Activated naive CD8-positive, alpha-beta T cell treated with anti-CD3 and anti-CD28 coated beads, Interleukin-2, amount 50 U/mL, for 24 hours (primary cell): ENCODE results near the gene HOXA10.
A peak's percentile ranks its signal among the peaks of the same experiment; 100 is the strongest.

Source experiments
- ATAC-seq: fragments of 150-1000 bp; cut with Tn5 transposase; one replicate; pipeline ENCODE4 v1.10.0; 2021
- DNase-seq: peaks from one replicate; pipeline ENCODE4 v3.0.0; 2021
- H3K27ac Mint-ChIP-seq: one replicate; pipeline ENCODE4 v1.8.0; 2021; ENCODE audit warnings: mild to moderate bottlenecking, mixed read lengths
- H3K27me3 Mint-ChIP-seq: one replicate; pipeline ENCODE4 v1.8.0; 2021; ENCODE audit warnings: mixed read lengths
- H3K36me3 Mint-ChIP-seq: one replicate; pipeline ENCODE4 v1.8.0; 2021; ENCODE audit warnings: low read depth, mixed read lengths
- H3K4me1 Mint-ChIP-seq: one replicate; pipeline ENCODE4 v1.8.0; 2021; ENCODE audit warnings: mixed read lengths
- H3K4me3 Mint-ChIP-seq: one replicate; pipeline ENCODE4 v1.8.0; 2021; ENCODE audit warnings: mild to moderate bottlenecking, moderate library complexity, mixed read lengths
- H3K9me3 Mint-ChIP-seq: one replicate; pipeline ENCODE4 v1.8.0; 2021; ENCODE audit warnings: mixed read lengths

HOXA10 gene

GRCh38 chr7:27173956-27174873 lies at the start of gene HOXA10:
TSS of gene HOXA10 (minus strand) at chr7:27174320. CDS start at chr7:27174306, 14 bp downstream.
- peak; percentile 2 for DNase-seq
- peaks cover 10% of the 10 kb centered on the region for H3K4me1 Mint-ChIP-seq
- H3K4me3 Mint-ChIP-seq = peak within 1 kb of the TSS; percentile 42
- H3K9me3 Mint-ChIP-seq = no peaks in the 10 kb centered on the region
- H3K36me3 Mint-ChIP-seq = no peaks in the 10 kb centered on the region
- ATAC-seq = no peak
- H3K27me3 Mint-ChIP-seq = peaks cover 73% of the 10 kb centered on the region
- H3K27ac Mint-ChIP-seq = no peak within 1 kb of the TSS

DNA sequence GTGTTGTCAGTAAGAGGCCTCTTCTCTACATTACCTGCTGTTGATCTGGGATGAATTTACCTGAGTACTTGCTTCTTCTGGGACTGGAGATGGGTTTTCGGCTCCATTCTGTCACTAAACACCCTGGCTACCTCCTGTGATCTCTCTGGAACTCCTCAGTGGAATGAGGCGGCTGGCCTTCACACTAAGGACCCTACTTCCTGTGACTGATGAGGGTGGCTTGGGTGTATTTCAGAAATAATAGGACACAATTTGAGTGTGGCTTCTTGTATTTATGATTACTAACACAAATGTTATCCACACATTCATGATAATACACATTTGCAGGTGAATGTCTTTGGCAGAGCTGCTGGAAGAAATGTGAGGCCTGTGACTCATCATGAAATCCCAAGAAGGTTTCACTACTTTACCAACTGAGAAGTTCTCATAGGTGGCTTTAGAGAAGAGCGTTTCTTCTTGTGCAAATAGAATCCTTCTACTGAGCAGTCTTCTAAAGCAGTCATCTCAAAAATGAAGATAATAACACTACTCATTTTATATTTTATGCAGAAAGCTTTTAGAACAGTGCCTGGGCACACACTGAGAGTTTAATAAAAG lies 47.2 kb upstream of the HOXA10 start:
- no peak overlapping the region for H3K4me3 Mint-ChIP-seq
- ATAC-seq (no peak), DNase-seq (no peak)
- H3K4me1 Mint-ChIP-seq = peaks cover 8% of the 10 kb centered on the region
- H3K36me3 Mint-ChIP-seq = no peaks in the 10 kb centered on the region
- peaks cover 73% of the 10 kb centered on the region for H3K27me3 Mint-ChIP-seq
- no peaks in the 10 kb centered on the region for H3K9me3 Mint-ChIP-seq
- no peak overlapping the region for H3K27ac Mint-ChIP-seq

DNA sequence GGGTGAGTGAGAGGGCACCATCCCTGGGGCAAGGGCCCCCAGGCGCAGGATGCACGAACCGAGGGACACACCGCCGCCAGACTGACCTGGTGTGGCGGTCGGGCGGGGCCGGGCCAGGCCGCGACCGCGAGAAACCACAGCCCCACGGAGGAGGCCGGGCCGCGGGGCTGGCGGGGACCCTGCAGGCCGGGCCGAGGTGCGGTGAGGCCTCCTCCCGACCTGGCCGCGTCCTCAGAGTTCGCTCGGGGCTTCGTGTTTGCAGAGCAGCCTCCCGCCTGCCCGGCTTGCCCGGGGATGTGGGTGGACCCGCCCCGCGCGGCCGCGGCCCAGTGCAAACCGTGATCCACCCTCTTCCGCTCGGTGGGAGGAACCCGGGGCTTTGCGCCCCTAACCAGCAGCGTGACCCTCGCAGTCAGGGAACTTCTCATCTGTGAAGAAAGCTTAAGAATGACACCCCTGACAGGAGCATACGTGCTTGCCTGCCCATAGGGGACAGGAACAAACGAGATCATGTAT lies 46.4 kb upstream of the HOXA10 start:
- no peak for ATAC-seq
- no peaks in the 10 kb centered on the region for H3K9me3 Mint-ChIP-seq
- H3K4me3 Mint-ChIP-seq = no peak overlapping the region
- DNase-seq = no peak
- H3K4me1 Mint-ChIP-seq = peaks cover 8% of the 10 kb centered on the region
- H3K36me3 Mint-ChIP-seq = no peaks in the 10 kb centered on the region
- H3K27ac Mint-ChIP-seq = no peak overlapping the region
- peaks cover 77% of the 10 kb centered on the region for H3K27me3 Mint-ChIP-seq

- no peaks in the 10 kb centered on the region for H3K36me3 Mint-ChIP-seq
- H3K4me1 Mint-ChIP-seq = peaks cover 8% of the 10 kb centered on the region
- no peaks in the 10 kb centered on the region for H3K9me3 Mint-ChIP-seq
- H3K27me3 Mint-ChIP-seq = peaks cover 80% of the 10 kb centered on the region
- no peak for DNase-seq
- ATAC-seq = no peak
- no peak overlapping the region for H3K27ac Mint-ChIP-seq
- no peak overlapping the region for H3K4me3 Mint-ChIP-seq
These were observed 45.7 kb upstream of the HOXA10 start for GRCh38 chr7:27219821-27220220.

- no peak overlapping the region for H3K27ac Mint-ChIP-seq
- no peaks in the 10 kb centered on the region for H3K9me3 Mint-ChIP-seq
- ATAC-seq (no peak), DNase-seq (no peak)
- peaks cover 83% of the 10 kb centered on the region for H3K27me3 Mint-ChIP-seq
- no peak overlapping the region for H3K4me3 Mint-ChIP-seq
- no peaks in the 10 kb centered on the region for H3K36me3 Mint-ChIP-seq
- H3K4me1 Mint-ChIP-seq = peaks cover 10% of the 10 kb centered on the region
These were observed 43.8 kb upstream of the HOXA10 start for GRCh38 chr7:27217951-27218350.

GRCh38 chr7:27215356-27215755 lies 41.2 kb upstream of the HOXA10 start:
- no peak for ATAC-seq
- no peaks in the 10 kb centered on the region for H3K9me3 Mint-ChIP-seq
- H3K27me3 Mint-ChIP-seq = peaks cover 85% of the 10 kb centered on the region
- no peak overlapping the region for H3K4me3 Mint-ChIP-seq
- no peak for DNase-seq
- H3K4me1 Mint-ChIP-seq = peaks cover 5% of the 10 kb centered on the region
- H3K27ac Mint-ChIP-seq = no peak overlapping the region
- no peaks in the 10 kb centered on the region for H3K36me3 Mint-ChIP-seq

GRCh38 chr7:27214239-27214950 lies 40.3 kb upstream of the HOXA10 start:
- no peak overlapping the region for H3K27ac Mint-ChIP-seq
- H3K36me3 Mint-ChIP-seq = no peaks in the 10 kb centered on the region
- peaks cover 87% of the 10 kb centered on the region for H3K27me3 Mint-ChIP-seq
- no peaks in the 10 kb centered on the region for H3K9me3 Mint-ChIP-seq
- H3K4me3 Mint-ChIP-seq = no peak overlapping the region
- peaks cover 7% of the 10 kb centered on the region for H3K4me1 Mint-ChIP-seq
- ATAC-seq (no peak), DNase-seq (no peak)

DNA sequence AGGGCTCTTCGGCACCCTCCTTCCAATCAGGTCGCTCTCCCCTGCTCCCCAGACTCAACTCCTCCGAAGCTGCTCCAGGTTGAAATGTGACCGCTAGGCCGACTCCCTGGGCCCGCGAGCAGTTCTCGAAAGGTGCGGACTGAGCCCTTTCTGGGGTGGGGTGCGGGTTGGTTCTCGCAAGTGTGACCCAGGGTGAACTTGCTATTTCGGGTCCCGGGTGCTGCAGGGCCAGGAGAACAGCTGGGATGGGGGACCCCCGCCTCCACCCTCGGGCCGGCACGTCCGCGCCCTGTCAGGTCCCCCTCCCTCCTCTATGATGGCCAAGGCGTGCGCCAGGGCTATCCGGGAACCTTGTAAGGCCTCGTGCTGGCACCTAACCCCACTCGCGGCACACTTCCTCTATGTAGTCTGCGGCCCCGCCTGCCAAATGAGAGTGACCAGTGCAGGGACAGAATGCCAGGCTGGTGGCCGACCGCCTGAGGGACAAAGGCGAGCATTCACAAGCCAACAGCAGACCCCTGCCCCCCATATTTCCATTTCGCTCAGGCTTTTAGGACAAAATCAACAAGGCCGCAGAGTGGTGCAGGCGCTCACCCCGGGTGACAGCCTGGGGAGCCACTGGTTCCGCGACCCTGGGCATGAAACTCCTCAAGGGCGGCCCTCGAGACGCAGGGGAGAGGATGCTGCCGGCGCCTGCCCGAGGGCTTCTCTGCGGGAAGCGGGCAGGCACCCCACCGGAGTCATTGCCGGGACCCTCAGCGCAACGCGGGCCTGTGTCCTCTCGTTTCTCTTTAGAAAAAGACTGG lies 39.5 kb upstream of the HOXA10 start:
- Mint-ChIP-seq H3K36me3 (no peaks in the 10 kb centered on the region), H3K9me3 (no peaks in the 10 kb centered on the region), H3K4me3 (no peak overlapping the region), H3K27ac (no peak overlapping the region), H3K4me1 (peaks cover 7% of the 10 kb centered on the region), H3K27me3 (peaks cover 89% of the 10 kb centered on the region)
- DNase-seq (no peak), ATAC-seq (no peak)

GRCh38 chr7:27212497-27213432 lies 38.6 kb upstream of the HOXA10 start:
- H3K27ac Mint-ChIP-seq = no peak overlapping the region
- H3K36me3 Mint-ChIP-seq = no peaks in the 10 kb centered on the region
- H3K4me3 Mint-ChIP-seq = no peak overlapping the region
- DNase-seq = no peak
- no peaks in the 10 kb centered on the region for H3K9me3 Mint-ChIP-seq
- ATAC-seq = no peak
- H3K27me3 Mint-ChIP-seq = peaks cover 91% of the 10 kb centered on the region
- peaks cover 7% of the 10 kb centered on the region for H3K4me1 Mint-ChIP-seq

DNA sequence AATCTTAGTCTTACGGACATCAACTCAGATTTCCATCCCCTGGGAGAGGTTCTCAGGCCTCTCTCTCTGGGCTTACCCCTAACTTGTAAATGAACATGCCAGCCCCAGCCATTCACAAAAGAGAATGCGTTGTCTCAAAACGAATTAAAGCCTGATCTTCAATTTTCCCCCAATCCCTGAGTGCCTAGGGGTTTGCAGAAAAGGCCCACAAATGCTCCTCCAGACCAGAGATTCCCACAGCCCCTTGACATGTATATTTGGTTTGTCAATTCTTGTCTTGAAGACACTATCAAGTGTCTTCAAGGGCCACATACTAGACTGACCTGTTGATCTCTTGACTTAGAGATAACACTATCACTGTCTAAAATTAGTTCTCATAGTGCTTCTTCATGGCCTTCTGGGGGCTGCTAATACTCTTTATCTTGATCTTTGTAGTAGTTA lies 37.7 kb upstream of the HOXA10 start:
- DNase-seq (no peak), ATAC-seq (no peak)
- Mint-ChIP-seq H3K36me3 (no peaks in the 10 kb centered on the region), H3K4me1 (peaks cover 7% of the 10 kb centered on the region), H3K4me3 (no peak overlapping the region), H3K27ac (no peak overlapping the region), H3K27me3 (peaks cover 93% of the 10 kb centered on the region), H3K9me3 (no peaks in the 10 kb centered on the region)

- Mint-ChIP-seq H3K4me3 (no peak overlapping the region), H3K27me3 (peaks cover 94% of the 10 kb centered on the region), H3K4me1 (peaks cover 7% of the 10 kb centered on the region), H3K27ac (no peak overlapping the region), H3K9me3 (no peaks in the 10 kb centered on the region), H3K36me3 (no peaks in the 10 kb centered on the region)
- ATAC-seq (no peak), DNase-seq (no peak)
These were observed 36.9 kb upstream of the HOXA10 start for GRCh38 chr7:27211084-27211446.

DNA sequence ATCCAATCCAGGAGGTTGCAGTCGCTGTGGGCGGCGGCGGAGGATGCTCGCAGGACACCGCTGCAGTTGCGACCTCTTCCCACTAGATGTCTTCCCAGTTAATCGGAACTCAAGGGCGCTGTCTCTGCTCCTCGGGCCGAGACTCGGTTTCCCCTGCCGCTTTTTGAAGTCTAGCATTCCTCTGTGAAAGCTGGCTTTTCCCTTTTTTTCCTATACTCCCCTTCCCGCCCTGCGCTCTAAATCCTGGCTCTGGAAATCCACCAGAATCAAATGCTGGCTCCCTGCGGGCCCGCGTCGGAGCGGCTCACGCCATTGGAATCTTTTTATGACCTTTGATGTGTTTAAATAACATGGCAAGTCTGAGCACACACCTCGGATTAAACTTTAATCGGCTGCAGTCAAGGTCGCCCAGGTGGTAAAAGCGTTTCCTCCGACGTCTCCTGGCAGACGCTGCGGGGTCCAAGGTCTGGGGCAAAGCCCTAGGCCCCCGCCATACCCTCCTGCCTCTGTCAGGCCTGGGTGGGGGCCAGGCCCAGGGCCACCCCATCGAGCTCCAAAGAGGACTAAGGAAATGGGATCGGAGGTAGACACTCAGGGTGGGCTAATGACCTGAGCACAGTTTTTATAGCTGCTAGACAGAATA lies 36.4 kb upstream of the HOXA10 start:
- Mint-ChIP-seq H3K36me3 (no peaks in the 10 kb centered on the region), H3K4me3 (peak overlapping the region; percentile 26), H3K4me1 (peaks cover 10% of the 10 kb centered on the region), H3K27me3 (peaks cover 95% of the 10 kb centered on the region), H3K9me3 (no peaks in the 10 kb centered on the region), H3K27ac (no peak overlapping the region)
- DNase-seq (peak; percentile 62), ATAC-seq (peak; percentile 61)

DNA sequence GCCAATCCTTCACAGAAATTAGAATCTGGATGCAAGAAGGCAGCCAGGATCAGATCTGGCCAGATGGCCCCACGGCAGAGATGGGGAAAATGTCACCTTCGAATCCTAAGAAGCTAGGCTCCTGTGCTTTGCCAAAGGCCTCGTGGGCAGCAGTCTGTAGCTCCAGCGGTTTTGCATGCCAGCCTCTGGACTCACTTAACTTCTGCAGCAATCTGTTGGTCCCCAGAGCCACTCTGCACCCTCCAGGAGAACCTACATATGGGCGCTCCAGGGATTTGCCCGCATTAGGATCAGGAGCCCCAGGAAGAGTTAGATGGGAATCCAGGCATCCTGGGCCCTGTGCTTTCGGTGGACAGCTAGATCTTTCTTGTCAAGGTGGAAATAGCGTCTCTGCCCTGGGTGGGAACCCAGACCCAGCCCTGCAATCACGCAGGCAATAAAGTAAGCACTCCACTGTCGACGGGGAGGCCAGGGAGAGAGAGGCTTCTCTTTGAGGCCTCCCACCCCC lies 35.9 kb upstream of the HOXA10 start:
- Mint-ChIP-seq H3K27me3 (peaks cover 92% of the 10 kb centered on the region), H3K27ac (no peak overlapping the region), H3K4me1 (peaks cover 13% of the 10 kb centered on the region), H3K9me3 (no peaks in the 10 kb centered on the region), H3K36me3 (no peaks in the 10 kb centered on the region), H3K4me3 (no peak overlapping the region)
- ATAC-seq (no peak), DNase-seq (no peak)
